ENCODE measurements around the gene SPOCK2. TPM values are rescaled to one million over a fixed set of nuclear protein-coding genes. Genes with fewer than 3 reads are reported as not detected.

The SPOCK2 gene
- total and polyA plus RNA-seq, 4 donors, result 24.1 to 103 (median 60.1) TPM

DNA sequence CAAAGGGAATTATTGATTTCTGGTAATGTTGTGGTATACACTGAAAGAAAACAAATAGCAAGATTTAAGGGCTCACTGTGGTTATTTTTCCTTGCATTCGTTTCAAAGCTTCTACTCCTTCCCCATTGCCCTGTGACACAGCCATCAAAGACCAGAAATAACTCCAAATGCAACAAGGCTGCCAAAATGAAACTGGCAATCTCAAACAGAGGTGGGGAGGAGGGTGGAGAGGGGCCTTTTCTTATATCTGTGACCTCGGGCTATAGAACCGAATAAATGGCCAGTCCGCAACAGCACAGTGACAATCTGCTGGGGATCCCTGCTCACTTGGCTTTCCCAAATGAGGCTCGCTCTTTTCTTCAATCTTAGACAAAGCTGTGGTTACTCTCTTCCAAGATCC is 17.4 kb upstream of the SPOCK2 start:
- H3K36me3 ChIP-seq (ENCODE audit: control insufficient read depth in 4 of 4, insufficient read depth in 4 of 4, low read length in 4 of 4), result peaks cover 0 to 8% (median 4%) of the 10 kb centered on the region in 4 donors
- DNase-seq (no peak), ATAC-seq (ENCODE audit: insufficient read depth, low FRiP score) (no peak)
- H3K9ac ChIP-seq (ENCODE audit: insufficient read depth in 1 of 2, low read length in 2 of 2), result no peak overlapping the region
- WGBS, 2 donors, result 95 to 98% methylated on average over 5 of the region's 5 CpGs
- H3K4me3 ChIP-seq, result no peak overlapping the region
- H3K27ac ChIP-seq (ENCODE audit: low read depth in 1 of 2, low read length in 1 of 2), result peak overlapping the region in 1 of 2 donors; percentile 59
- no peaks in the 10 kb centered on the region for H3K9me3 ChIP-seq (ENCODE audit: control insufficient read depth in 4 of 4, insufficient read depth in 3 of 4, low read length in 3 of 4)
- H3K4me1 ChIP-seq (ENCODE audit: control insufficient read depth in 5 of 5, insufficient read depth in 5 of 5, low read length in 5 of 5), result peaks cover 0 to 8% (median 0%) of the 10 kb centered on the region in 5 donors
- TF ChIP-seq, protein P1, sequence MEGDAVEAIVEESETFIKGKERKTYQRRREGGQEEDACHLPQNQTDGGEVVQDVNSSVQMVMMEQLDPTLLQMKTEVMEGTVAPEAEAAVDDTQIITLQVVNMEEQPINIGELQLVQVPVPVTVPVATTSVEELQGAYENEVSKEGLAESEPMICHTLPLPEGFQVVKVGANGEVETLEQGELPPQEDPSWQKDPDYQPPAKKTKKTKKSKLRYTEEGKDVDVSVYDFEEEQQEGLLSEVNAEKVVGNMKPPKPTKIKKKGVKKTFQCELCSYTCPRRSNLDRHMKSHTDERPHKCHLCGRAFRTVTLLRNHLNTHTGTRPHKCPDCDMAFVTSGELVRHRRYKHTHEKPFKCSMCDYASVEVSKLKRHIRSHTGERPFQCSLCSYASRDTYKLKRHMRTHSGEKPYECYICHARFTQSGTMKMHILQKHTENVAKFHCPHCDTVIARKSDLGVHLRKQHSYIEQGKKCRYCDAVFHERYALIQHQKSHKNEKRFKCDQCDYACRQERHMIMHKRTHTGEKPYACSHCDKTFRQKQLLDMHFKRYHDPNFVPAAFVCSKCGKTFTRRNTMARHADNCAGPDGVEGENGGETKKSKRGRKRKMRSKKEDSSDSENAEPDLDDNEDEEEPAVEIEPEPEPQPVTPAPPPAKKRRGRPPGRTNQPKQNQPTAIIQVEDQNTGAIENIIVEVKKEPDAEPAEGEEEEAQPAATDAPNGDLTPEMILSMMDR (IDR thresholded peaks at IDR 0.05; ENCODE audit: control extremely low read depth, extremely low read depth), result no peak
- H3K27me3 ChIP-seq (ENCODE audit: control insufficient read depth in 3 of 3, insufficient read depth in 3 of 3, low read length in 2 of 3), result no peaks in the 10 kb centered on the region

DNA sequence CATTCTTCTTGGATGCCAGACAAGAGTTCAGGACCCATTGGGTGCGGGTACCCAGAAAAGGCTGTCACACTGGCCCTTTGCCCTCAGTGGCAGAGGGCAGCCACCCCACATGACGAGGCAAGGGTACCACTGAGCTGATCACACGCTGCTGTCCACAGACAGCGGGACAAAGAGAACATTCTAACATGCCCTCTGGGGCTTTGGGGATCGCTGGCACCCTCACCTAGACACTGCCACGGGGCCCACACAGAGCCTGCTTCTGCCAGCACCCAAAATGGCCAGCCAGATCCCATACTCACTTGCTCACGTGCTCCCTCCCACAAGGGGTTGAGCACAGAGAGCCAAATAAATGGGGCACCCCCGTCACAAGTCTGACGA is 16.7 kb upstream of the SPOCK2 start:
- 96 to 98% methylated on average over 9 of the region's 9 CpGs for WGBS, 2 donors
- DNase-seq (no peak), ATAC-seq (ENCODE audit: insufficient read depth, low FRiP score) (no peak)
- H3K4me1 ChIP-seq (ENCODE audit: control insufficient read depth in 5 of 5, insufficient read depth in 5 of 5, low read length in 5 of 5), result peaks cover 0 to 8% (median 0%) of the 10 kb centered on the region in 5 donors
- H3K27ac ChIP-seq (ENCODE audit: low read depth in 1 of 2, low read length in 1 of 2), result no peak overlapping the region
- no peaks in the 10 kb centered on the region for H3K9me3 ChIP-seq (ENCODE audit: control insufficient read depth in 4 of 4, insufficient read depth in 3 of 4, low read length in 3 of 4)
- H3K9ac ChIP-seq (ENCODE audit: insufficient read depth in 1 of 2, low read length in 2 of 2), result no peak overlapping the region
- H3K36me3 ChIP-seq (ENCODE audit: control insufficient read depth in 4 of 4, insufficient read depth in 4 of 4, low read length in 4 of 4), result peaks cover 0 to 8% (median 4%) of the 10 kb centered on the region in 4 donors
- H3K27me3 ChIP-seq (ENCODE audit: control insufficient read depth in 3 of 3, insufficient read depth in 3 of 3, low read length in 2 of 3), result no peaks in the 10 kb centered on the region
- no peak overlapping the region for H3K4me3 ChIP-seq
- TF ChIP-seq, protein P1 (IDR thresholded peaks at IDR 0.05; ENCODE audit: control extremely low read depth, extremely low read depth), result no peak

DNA sequence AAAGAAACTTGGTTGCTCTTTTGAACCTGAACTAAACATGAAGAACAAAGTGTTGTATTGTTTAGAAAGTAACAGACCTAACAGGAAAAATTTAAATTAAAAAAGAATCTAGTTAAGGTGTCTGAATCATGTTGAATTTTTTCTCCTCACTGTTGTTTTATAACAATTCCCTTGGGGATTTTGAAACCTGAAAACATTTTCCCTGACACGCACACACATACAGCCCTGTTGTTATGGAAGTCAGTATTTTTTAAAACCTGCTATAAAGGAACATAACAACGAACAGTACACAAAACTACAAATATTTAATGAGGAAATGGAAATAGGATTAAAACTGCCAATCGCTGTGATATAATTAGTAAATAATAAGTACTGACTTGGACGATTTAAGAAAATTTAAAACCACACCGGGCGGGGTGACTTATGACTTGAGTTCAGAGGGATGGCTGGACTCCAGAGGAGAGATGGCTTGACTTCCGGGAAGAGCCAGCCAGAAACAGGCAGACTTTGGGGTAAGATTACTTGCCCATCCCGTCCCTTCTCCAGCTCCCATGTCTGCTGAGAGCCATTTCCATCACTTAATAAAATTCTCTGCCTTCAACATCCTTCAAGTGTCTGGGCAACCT is 16.2 kb upstream of the SPOCK2 start:
- Histone ChIP-seq H3K4me3 (no peak overlapping the region), H3K36me3 (ENCODE audit: control insufficient read depth in 4 of 4, insufficient read depth in 4 of 4, low read length in 4 of 4) (peaks cover 0 to 8% (median 4%) of the 10 kb centered on the region in 4 donors), H3K4me1 (ENCODE audit: control insufficient read depth in 5 of 5, insufficient read depth in 5 of 5, low read length in 5 of 5) (peaks cover 0 to 7% (median 0%) of the 10 kb centered on the region in 5 donors), H3K9ac (ENCODE audit: insufficient read depth in 1 of 2, low read length in 2 of 2) (no peak overlapping the region), H3K27me3 (ENCODE audit: control insufficient read depth in 3 of 3, insufficient read depth in 3 of 3, low read length in 2 of 3) (no peaks in the 10 kb centered on the region), H3K9me3 (ENCODE audit: control insufficient read depth in 4 of 4, insufficient read depth in 3 of 4, low read length in 3 of 4) (no peaks in the 10 kb centered on the region), H3K27ac (ENCODE audit: low read depth in 1 of 2, low read length in 1 of 2) (no peak overlapping the region)
- 88 to 95% methylated on average over 8 of the region's 8 CpGs for WGBS, 2 donors
- DNase-seq (peak in 1 of 3 donors; percentile 28), ATAC-seq (ENCODE audit: insufficient read depth, low FRiP score) (no peak)
- TF ChIP-seq, protein P1 (IDR thresholded peaks at IDR 0.05; ENCODE audit: control extremely low read depth, extremely low read depth), result no peak

DNA sequence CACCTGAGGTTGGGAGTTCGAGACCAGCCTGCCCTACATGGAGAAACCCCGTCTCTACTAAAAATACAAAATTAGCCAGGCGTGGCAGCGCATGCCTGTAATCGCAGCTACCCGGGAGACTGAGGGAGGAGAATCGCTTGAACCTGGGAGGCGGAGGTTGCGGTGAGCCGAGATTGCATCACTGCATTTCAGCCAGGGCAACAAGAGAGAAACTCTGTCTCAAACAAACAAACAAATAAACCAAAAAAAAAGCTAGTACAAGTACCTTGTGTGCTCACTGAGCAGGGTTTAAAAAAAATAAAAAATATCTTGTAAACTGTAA is 11.2 kb upstream of the SPOCK2 start:
- no peak for ATAC-seq (ENCODE audit: insufficient read depth, low FRiP score)
- DNase-seq, result no peak
- Histone ChIP-seq H3K27me3 (ENCODE audit: control insufficient read depth in 3 of 3, insufficient read depth in 3 of 3, low read length in 2 of 3) (no peaks in the 10 kb centered on the region), H3K36me3 (ENCODE audit: control insufficient read depth in 4 of 4, insufficient read depth in 4 of 4, low read length in 4 of 4) (peaks cover 0 to 19% (median 6%) of the 10 kb centered on the region in 4 donors), H3K4me1 (ENCODE audit: control insufficient read depth in 5 of 5, insufficient read depth in 5 of 5, low read length in 5 of 5) (peaks cover 0 to 14% (median 4%) of the 10 kb centered on the region in 5 donors), H3K9ac (ENCODE audit: insufficient read depth in 1 of 2, low read length in 2 of 2) (no peak overlapping the region), H3K4me3 (no peak overlapping the region), H3K27ac (ENCODE audit: low read depth in 1 of 2, low read length in 1 of 2) (no peak overlapping the region), H3K9me3 (ENCODE audit: control insufficient read depth in 4 of 4, insufficient read depth in 3 of 4, low read length in 3 of 4) (no peaks in the 10 kb centered on the region)
- TF ChIP-seq, protein P1 (IDR thresholded peaks at IDR 0.05; ENCODE audit: control extremely low read depth, extremely low read depth), result no peak
- WGBS, 2 donors, result 95 to 96% methylated on average over 10 of the region's 10 CpGs
